Endothelial cell of umbilical vein (primary cell): Measurements from ENCODE around the gene MEIOSIN. TPM values are rescaled to one million over a fixed set of nuclear protein-coding genes. Genes with fewer than 3 reads are reported as not detected.

ENCODE experiments used
- BruUV-seq: library from RNA; stranded (reverse); fragments of 400-500 nt; replicated peaks from 2 replicates; lab custom pipeline; 2021; lab: Mats Ljungman, UMichigan
- CTCF ChIA-PET: fragments of 300-600, 350-600 bp; sonication (Branson Sonifier 250); formaldehyde crosslinking; loops from one replicate; lab custom pipeline; 2021; ENCODE audit warnings: antibody characterized with exemption, inconsistent platforms; lab: Charles Lee
- POLR2A ChIA-PET: fragments of 300-600, 350-600 bp; sonication (Branson Sonifier 250); formaldehyde crosslinking; loops from one replicate; lab custom pipeline; 2021; ENCODE audit warnings: antibody characterized with exemption, inconsistent platforms; lab: Charles Lee
- DNase-seq: peaks from one replicate; pipeline ENCODE4 v3.0.0-alpha.2; 2011; ENCODE audit warnings: low read depth, low spot score
- FAIRE-seq: peaks from 2 replicates; lab custom pipeline; 2011; peaks lifted over from hg19 to GRCh38; lab: Jason Lieb, UNC
- H2AFZ ChIP-seq: 2 replicates; pipeline ENCODE4 v1.6.0; 2012; ENCODE audit warnings: low read depth, low read length, control low read depth, inconsistent platforms
- H3K27ac ChIP-seq: 2 replicates; pipeline ENCODE4 v1.5.1; 2011; ENCODE audit warnings: low read depth, mild to moderate bottlenecking, control low read depth, low read length, moderate library complexity; ENCODE audit not compliant: insufficient read depth
- H3K27me3 ChIP-seq, 2 experiments: 2 replicates each; pipeline versions ENCODE4 v1.6.0 to v1.6.1; 2011; ENCODE audit warnings: low read length in 2 of 2, mixed read lengths in 1 of 2; ENCODE audit not compliant: control insufficient read depth in 2 of 2, insufficient read depth in 2 of 2
- H3K36me3 ChIP-seq, 2 experiments: 2 replicates in 1 of 2; 3 replicates in 1 of 2; pipeline ENCODE4 v1.5.1; 2011; ENCODE audit warnings: low read length in 2 of 2, mild to moderate bottlenecking in 1 of 2, moderate library complexity in 1 of 2; ENCODE audit not compliant: control insufficient read depth in 2 of 2, insufficient read depth in 2 of 2; ENCODE audit errors: extremely low read depth in 1 of 2
- H3K4me1 ChIP-seq: 3 replicates; pipeline ENCODE4 v1.5.1; 2011; ENCODE audit warnings: mild to moderate bottlenecking, low read length; ENCODE audit not compliant: control insufficient read depth, insufficient read depth; ENCODE audit errors: extremely low read depth
- H3K4me2 ChIP-seq: 2 replicates; pipeline ENCODE4 v1.6.1; 2011; ENCODE audit warnings: low read length, control low read depth, mixed read lengths; ENCODE audit not compliant: insufficient read depth
- H3K4me3 ChIP-seq, 3 experiments: fragments of 200-600 bp in 1 of 3; sonication (generic), shearing (Covaris generic) in 1 of 3; replicated peaks in 1 of 3; 2 replicates each; pipeline ENCODE4 v1.5.1; 2011 to 2016; ENCODE audit warnings: control low read depth in 3 of 3, low read length in 3 of 3, mild to moderate bottlenecking in 2 of 3, inconsistent platforms in 1 of 3, low read depth in 1 of 3, moderate library complexity in 1 of 3; ENCODE audit not compliant: insufficient read depth in 1 of 3
- H3K79me2 ChIP-seq: 2 replicates; pipeline ENCODE4 v1.6.0; 2012; ENCODE audit warnings: low read length, inconsistent platforms; ENCODE audit not compliant: control insufficient read depth, insufficient read depth
- H3K9ac ChIP-seq: replicated peaks from 2 replicates; pipeline ENCODE3; 2011; ENCODE audit warnings: low read length, control low read depth; ENCODE audit not compliant: insufficient read depth; ENCODE audit errors: extremely low read depth
- H3K9me1 ChIP-seq: replicated peaks from 3 replicates; pipeline ENCODE4 v1.6.0; 2011; ENCODE audit warnings: mild to moderate bottlenecking, low read length; ENCODE audit not compliant: control insufficient read depth, insufficient read depth; ENCODE audit errors: extremely low read depth
- H3K9me3 ChIP-seq: replicated peaks from 2 replicates; pipeline ENCODE4 v1.5.1; 2012; ENCODE audit warnings: low read length, inconsistent platforms; ENCODE audit not compliant: control insufficient read depth, insufficient read depth
- H4K20me1 ChIP-seq: replicated peaks from 2 replicates; pipeline ENCODE3; 2011; ENCODE audit warnings: mild to moderate bottlenecking, low read length; ENCODE audit not compliant: control insufficient read depth, insufficient read depth; ENCODE audit errors: extremely low read depth
- CTCF ChIP-seq, 2 donors: IDR thresholded peaks; 1 replicate in 1 of 2; 2 replicates in 1 of 2; pipeline ENCODE4 v1.5.1; 2011; ENCODE audit warnings: low read length in 2 of 2, mild to moderate bottlenecking in 2 of 2, moderate library complexity in 2 of 2, control low read depth in 1 of 2, inconsistent platforms in 1 of 2, low read depth in 1 of 2; ENCODE audit not compliant: insufficient read depth in 1 of 2; ENCODE audit errors: extremely low read depth in 1 of 2
- EZH2 ChIP-seq: IDR thresholded peaks from 2 replicates; pipeline ENCODE4 v1.6.1; 2012; ENCODE audit warnings: borderline replicate concordance, low read depth, mild to moderate bottlenecking, moderate library complexity, low read length, inconsistent platforms; ENCODE audit not compliant: severe bottlenecking
- FOS ChIP-seq: IDR thresholded peaks from 2 replicates; pipeline ENCODE4 v1.6.1; 2011; ENCODE audit warnings: mild to moderate bottlenecking, low read length, moderate library complexity, borderline replicate concordance; ENCODE audit not compliant: insufficient read depth
- GATA2 ChIP-seq: IDR thresholded peaks from 2 replicates; pipeline ENCODE4 v1.7.0; 2011; ENCODE audit warnings: low read depth, mild to moderate bottlenecking, moderate library complexity, mixed read lengths, low read length; ENCODE audit not compliant: insufficient read length, insufficient read depth
- JUN ChIP-seq: IDR thresholded peaks from 2 replicates; pipeline ENCODE4 v1.6.1; 2011; ENCODE audit warnings: borderline replicate concordance, low read depth; ENCODE audit not compliant: insufficient read length, insufficient read depth
- MAX ChIP-seq: IDR thresholded peaks from 2 replicates; pipeline ENCODE4 v1.6.1; 2011; ENCODE audit not compliant: insufficient read depth, insufficient read length
- MYC ChIP-seq: IDR thresholded peaks from one replicate; pipeline ENCODE4 v1.6.1; 2011; ENCODE audit warnings: mild to moderate bottlenecking, low read depth, low read length
- POLR2A ChIP-seq: IDR thresholded peaks from 2 replicates; pipeline ENCODE4 v1.6.1; 2012; ENCODE audit warnings: low read depth, mild to moderate bottlenecking, control low read depth, low read length
- POLR2AphosphoS5 ChIP-seq: IDR thresholded peaks from 2 replicates; pipeline ENCODE4 v1.6.1; 2012; ENCODE audit warnings: low read depth, mild to moderate bottlenecking, control low read depth, low read length, moderate library complexity; ENCODE audit not compliant: insufficient read depth
- dilution Hi-C: fragments of 300-500 bp; cut with MboI; formaldehyde crosslinking; loops from one replicate; pipeline ENCODE4 v1.15.0; 2019; ENCODE audit warnings: low sequenced_read_pairs; ENCODE audit not compliant: extremely low pct_ligation_motif_present
- intact Hi-C: fragments of 100-400 bp; cut with micrococcal nuclease; formaldehyde crosslinking; loops from one replicate; pipeline ENCODE4 v1.10.0; 2022
- polyA plus RNA-seq, 4 experiments: library from polyadenylated mRNA; depleted of rRNA in 3 of 4; stranded (reverse) in 3 of 4; unstranded in 1 of 4; fragments of >200 nt; gene quantifications; 2 replicates each; pipeline versions ENCODE4 v1.2.1 to v1.2.3, GENCODE V29; 2011 to 2012; ENCODE audit warnings: missing spikeins in 1 of 4
- total RNA-seq: library from RNA; stranded (reverse); gene quantifications from 2 replicates; pipeline ENCODE4 v1.2.3, GENCODE V29; 2021

MEIOSIN gene
- total and polyA plus RNA-seq, 2 donors (not counting 3 experiments of a cell fraction or from before 2014, with no cell fraction given) = not detected

- H3K4me1 ChIP-seq = no peaks in the 10 kb centered on the region
- no TSS peak for BruUV-seq
- dilution Hi-C loops (no loop called here), intact Hi-C loops (no loop called here)
- ChIA-PET CTCF (interaction anchor here (0.6 to 1.3 kb wide), 5 partner anchors 11 to 1534 kb away, joined by 3 to 4 read pairs (median 3); partner anchors contain the start of gene SIX5), POLR2A (interaction anchor here (0.7 kb wide), 1 partner anchor 1031 kb away, joined by 7 read pairs; no protein-coding TSS in a partner anchor)
- no peaks in the 10 kb centered on the region for H4K20me1 ChIP-seq
- peaks cover 0 to 1% of the 10 kb centered on the region in 2 experiments for H3K27me3 ChIP-seq
- no peaks in the 10 kb centered on the region for H3K9me1 ChIP-seq
- FAIRE-seq (no peak), DNase-seq (no peak)
- no peaks in the 10 kb centered on the region for H3K9me3 ChIP-seq
- H3K27ac ChIP-seq = no peak overlapping the region
- H3K36me3 ChIP-seq = no peaks in the 10 kb centered on the region
- TF ChIP-seq POLR2AphosphoS5 (no peak), MYC (no peak), MAX (no peak), EZH2 (no peak), FOS (no peak), CTCF (IDR thresholded peaks at IDR 0.05; ENCODE audit: extremely low read depth in 1 of 2, insufficient read depth in 1 of 2, low read depth in 1 of 2, low read length in 2 of 2) (no peak), POLR2A (no peak), GATA2 (no peak), JUN (no peak)
- H3K4me3 ChIP-seq = no peak overlapping the region
- no peak overlapping the region for H3K4me2 ChIP-seq
- H3K79me2 ChIP-seq = no peaks in the 10 kb centered on the region
- no peak overlapping the region for H2AFZ ChIP-seq
- no peak overlapping the region for H3K9ac ChIP-seq
Observed at GRCh38 chr19:45752639-45753038, 19.4 kb downstream of the MEIOSIN start.
